ENCODE data around the gene PIK3R1.

The PIK3R1 gene

GRCh38 chr5:68264024-68264956, 48.7 kb downstream of the PIK3R1 start:
- no peaks in the 10 kb centered on the region for H3K27me3 ChIP-seq
- no peak overlapping the region for H3K4me3 ChIP-seq (ENCODE audit: low read depth, low read length)
- DNase-seq: no peak
- H3K4me1 ChIP-seq: peaks cover 18% of the 10 kb centered on the region
- no peaks in the 10 kb centered on the region for H3K36me3 ChIP-seq
- H3K9me3 ChIP-seq: no peaks in the 10 kb centered on the region
- no peak for TF ChIP-seq CTCF (IDR thresholded peaks at IDR 0.05; ENCODE audit: low read depth, low read length)

GRCh38 chr5:68265347-68265746, 49.8 kb downstream of the PIK3R1 start:
- H3K27me3 ChIP-seq: no peaks in the 10 kb centered on the region
- DNase-seq: no peak
- no peak for TF ChIP-seq CTCF (IDR thresholded peaks at IDR 0.05; ENCODE audit: low read depth, low read length)
- no peaks in the 10 kb centered on the region for H3K9me3 ChIP-seq
- no peak overlapping the region for H3K4me3 ChIP-seq (ENCODE audit: low read depth, low read length)
- H3K4me1 ChIP-seq: peaks cover 12% of the 10 kb centered on the region
- H3K36me3 ChIP-seq: no peaks in the 10 kb centered on the region

DNA sequence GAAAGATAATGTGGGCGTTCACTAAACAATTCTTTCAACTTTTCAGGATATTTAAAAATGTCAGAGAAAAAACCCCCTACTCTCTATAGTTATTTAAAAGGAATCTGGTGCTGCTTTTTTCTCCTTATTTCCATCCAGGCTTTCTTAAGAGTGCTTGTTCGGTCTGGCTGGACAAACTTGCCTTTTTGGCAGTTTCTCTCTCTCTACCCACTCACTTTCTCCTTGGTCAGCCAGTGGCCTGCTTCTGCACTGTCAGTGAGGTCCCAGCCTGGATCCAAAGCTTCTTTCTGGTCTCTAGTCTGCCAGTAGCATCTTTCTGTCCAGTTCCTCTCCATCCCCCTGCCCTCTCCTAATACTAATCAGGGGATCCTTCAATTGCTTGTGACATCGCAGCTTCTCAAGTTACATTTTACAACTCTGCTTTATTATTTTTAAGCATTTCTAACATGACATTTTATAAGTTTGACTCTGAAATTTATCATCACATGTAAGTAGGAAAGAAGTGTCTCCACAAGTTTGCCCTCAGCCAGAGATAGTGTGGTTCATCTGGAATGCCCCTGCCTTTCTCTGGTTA, 50.4 kb downstream of the PIK3R1 start:
- Histone ChIP-seq H3K4me1 (peaks cover 10% of the 10 kb centered on the region), H3K36me3 (no peaks in the 10 kb centered on the region), H3K4me3 (ENCODE audit: low read depth, low read length) (no peak overlapping the region), H3K9me3 (no peaks in the 10 kb centered on the region), H3K27me3 (no peaks in the 10 kb centered on the region)
- DNase-seq: no peak
- TF ChIP-seq CTCF (IDR thresholded peaks at IDR 0.05; ENCODE audit: low read depth, low read length): no peak

GRCh38 chr5:68266457-68266856, 50.9 kb downstream of the PIK3R1 start:
- no peak for DNase-seq
- no peak for TF ChIP-seq CTCF (IDR thresholded peaks at IDR 0.05; ENCODE audit: low read depth, low read length)
- H3K36me3 ChIP-seq: no peaks in the 10 kb centered on the region
- no peak overlapping the region for H3K4me3 ChIP-seq (ENCODE audit: low read depth, low read length)
- peaks cover 15% of the 10 kb centered on the region for H3K4me1 ChIP-seq
- no peaks in the 10 kb centered on the region for H3K27me3 ChIP-seq
- no peaks in the 10 kb centered on the region for H3K9me3 ChIP-seq

DNA sequence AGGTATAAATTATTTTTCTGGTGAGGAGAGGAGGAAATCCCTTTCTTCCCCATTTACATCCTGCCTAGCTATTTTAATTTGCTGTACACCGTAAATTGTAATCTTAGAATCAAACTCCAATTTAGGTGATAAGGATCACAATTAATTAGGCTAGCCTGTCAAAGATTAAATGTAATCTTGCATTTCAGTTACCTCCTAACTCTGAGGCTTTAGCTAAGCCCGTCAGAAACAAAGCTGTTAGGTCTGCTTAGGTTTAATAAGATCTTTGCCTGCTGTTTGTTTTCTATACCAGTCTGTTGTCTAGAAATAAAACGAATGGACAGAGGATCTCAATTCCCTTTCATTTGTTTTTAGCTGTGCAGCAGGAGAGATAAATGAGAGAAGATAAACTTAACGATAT, 51.5 kb downstream of the PIK3R1 start:
- DNase-seq: no peak
- Histone ChIP-seq H3K36me3 (no peaks in the 10 kb centered on the region), H3K27me3 (no peaks in the 10 kb centered on the region), H3K9me3 (no peaks in the 10 kb centered on the region), H3K4me1 (peaks cover 16% of the 10 kb centered on the region), H3K4me3 (ENCODE audit: low read depth, low read length) (no peak overlapping the region)
- TF ChIP-seq CTCF (IDR thresholded peaks at IDR 0.05; ENCODE audit: low read depth, low read length): no peak
